Rectal smooth muscle tissue (tissue), 1 donor: ENCODE results near the gene RANBP3L.
"Not testable (repeated sequence)": the region's sequence is repeated elsewhere in the genome, so short reads cannot be mapped to it uniquely, and the experiment has no call there.

ENCODE experiments used
- H3K27ac ChIP-seq: one replicate; pipeline ENCODE4 v1.7.0; 2013; ENCODE audit warnings: low read depth, low read length, inconsistent platforms
- H3K27me3 ChIP-seq: one replicate; pipeline ENCODE4 v1.7.0; 2013; ENCODE audit warnings: low read length; ENCODE audit not compliant: control insufficient read depth, insufficient read depth
- H3K36me3 ChIP-seq: one replicate; pipeline ENCODE4 v1.7.0; 2013; ENCODE audit warnings: low read length; ENCODE audit not compliant: control insufficient read depth, insufficient read depth
- H3K4me1 ChIP-seq: one replicate; pipeline ENCODE4 v1.7.0; 2013; ENCODE audit warnings: low read length; ENCODE audit not compliant: control insufficient read depth, insufficient read depth
- H3K4me3 ChIP-seq: one replicate; pipeline ENCODE4 v1.7.0; 2013; ENCODE audit warnings: low read length
- H3K9ac ChIP-seq: one replicate; pipeline ENCODE4 v1.7.0; 2013; ENCODE audit warnings: low read length

RANBP3L gene

GRCh38 chr5:36206913-36207312 is 94.8 kb downstream of the RANBP3L start:
- Histone ChIP-seq H3K9ac (no peak overlapping the region), H3K4me3 (no peak overlapping the region), H3K4me1 (no peaks in the 10 kb centered on the region), H3K27me3 (no peaks in the 10 kb centered on the region), H3K27ac (no peak overlapping the region), H3K36me3 (no peaks in the 10 kb centered on the region)

GRCh38 chr5:36205329-36205728 is 96.4 kb downstream of the RANBP3L start:
- Histone ChIP-seq H3K4me3 (no peak overlapping the region), H3K27me3 (no peaks in the 10 kb centered on the region), H3K27ac (no peak overlapping the region), H3K4me1 (no peaks in the 10 kb centered on the region), H3K9ac (no peak overlapping the region), H3K36me3 (no peaks in the 10 kb centered on the region)

GRCh38 chr5:36202521-36202961 is 99.2 kb downstream of the RANBP3L start:
- Histone ChIP-seq H3K9ac (no peak overlapping the region), H3K4me3 (no peak overlapping the region), H3K36me3 (no peaks in the 10 kb centered on the region), H3K27me3 (no peaks in the 10 kb centered on the region), H3K27ac (no peak overlapping the region), H3K4me1 (no peaks in the 10 kb centered on the region)

GRCh38 chr5:36200513-36200912 is 101.2 kb downstream of the RANBP3L start:
- Histone ChIP-seq H3K9ac (no peak overlapping the region), H3K4me1 (no peaks in the 10 kb centered on the region), H3K27me3 (no peaks in the 10 kb centered on the region), H3K36me3 (no peaks in the 10 kb centered on the region), H3K27ac (no peak overlapping the region), H3K4me3 (no peak overlapping the region)

- Histone ChIP-seq H3K9ac (no peak overlapping the region), H3K36me3 (peaks cover 5% of the 10 kb centered on the region), H3K27ac (no peak overlapping the region), H3K4me1 (no peaks in the 10 kb centered on the region), H3K4me3 (no peak overlapping the region), H3K27me3 (no peaks in the 10 kb centered on the region)
Measured at GRCh38 chr5:36199620-36200019, 102.1 kb downstream of the RANBP3L start.

GRCh38 chr5:36198783-36199182 is 102.9 kb downstream of the RANBP3L start:
- H3K36me3 ChIP-seq, H3K27ac ChIP-seq, H3K9ac ChIP-seq, H3K27me3 ChIP-seq, H3K4me3 ChIP-seq, H3K4me1 ChIP-seq: not testable (repeated sequence)
